ENCODE data around the gene MFAP2. TPM values are rescaled to one million over a fixed set of nuclear protein-coding genes. Genes with fewer than 3 reads are reported as not detected.

Gene MFAP2
- total RNA-seq (ENCODE audit: unreplicated experiment), result 154 TPM
- long read RNA-seq, transcript MFAP2-202 (9 exons, 1,260 nt), result major isoform, 55 of 71 reads
- long read RNA-seq, partial matches to known transcripts, result 4 of 71 reads
- long read RNA-seq, other reads (novel, unspliced or antisense), result 12 of 71 reads

GRCh38 chr1:16980473-16981268 lies at the start of gene MFAP2:
TSS of gene MFAP2 (minus strand) at chr1:16980620. CDS start at chr1:16978273, 2,347 bp downstream.
- H3K9me3 Mint-ChIP-seq (ENCODE audit: unreplicated experiment), result no peaks in the 10 kb centered on the region
- H3K27ac Mint-ChIP-seq (ENCODE audit: unreplicated experiment), result peak within 1 kb of the TSS; percentile 24

GRCh38 chr1:17030206-17030605 lies 49.8 kb upstream of the MFAP2 start:
- no peak overlapping the region for H3K27ac Mint-ChIP-seq (ENCODE audit: unreplicated experiment)
- no peaks in the 10 kb centered on the region for H3K9me3 Mint-ChIP-seq (ENCODE audit: unreplicated experiment)
- no peak overlapping the region for H3K4me3 Mint-ChIP-seq (ENCODE audit: unreplicated experiment)
- no peak for TF ChIP-seq CTCF (IDR thresholded peaks at IDR 0.05; ENCODE audit: unreplicated experiment)
- DNase-seq (ENCODE audit: low spot score), result no peak
- no peaks in the 10 kb centered on the region for H3K4me1 Mint-ChIP-seq (ENCODE audit: unreplicated experiment)
- peaks cover 18% of the 10 kb centered on the region for H3K36me3 Mint-ChIP-seq (ENCODE audit: low read depth, unreplicated experiment)
- H3K27me3 Mint-ChIP-seq (ENCODE audit: unreplicated experiment), result no peaks in the 10 kb centered on the region

More at GRCh38 chr1:16980473-16981268, at the start of gene MFAP2:
- no peak for TF ChIP-seq CTCF (IDR thresholded peaks at IDR 0.05; ENCODE audit: unreplicated experiment)
- peaks cover 14% of the 10 kb centered on the region for H3K27me3 Mint-ChIP-seq (ENCODE audit: unreplicated experiment)
- DNase-seq (ENCODE audit: low spot score), result peak; percentile 47
- H3K4me3 Mint-ChIP-seq (ENCODE audit: unreplicated experiment), result peak within 1 kb of the TSS; percentile 88
- H3K4me1 Mint-ChIP-seq (ENCODE audit: unreplicated experiment), result peaks cover 21% of the 10 kb centered on the region
- peaks cover 8% of the 10 kb centered on the region for H3K36me3 Mint-ChIP-seq (ENCODE audit: low read depth, unreplicated experiment)

DNA sequence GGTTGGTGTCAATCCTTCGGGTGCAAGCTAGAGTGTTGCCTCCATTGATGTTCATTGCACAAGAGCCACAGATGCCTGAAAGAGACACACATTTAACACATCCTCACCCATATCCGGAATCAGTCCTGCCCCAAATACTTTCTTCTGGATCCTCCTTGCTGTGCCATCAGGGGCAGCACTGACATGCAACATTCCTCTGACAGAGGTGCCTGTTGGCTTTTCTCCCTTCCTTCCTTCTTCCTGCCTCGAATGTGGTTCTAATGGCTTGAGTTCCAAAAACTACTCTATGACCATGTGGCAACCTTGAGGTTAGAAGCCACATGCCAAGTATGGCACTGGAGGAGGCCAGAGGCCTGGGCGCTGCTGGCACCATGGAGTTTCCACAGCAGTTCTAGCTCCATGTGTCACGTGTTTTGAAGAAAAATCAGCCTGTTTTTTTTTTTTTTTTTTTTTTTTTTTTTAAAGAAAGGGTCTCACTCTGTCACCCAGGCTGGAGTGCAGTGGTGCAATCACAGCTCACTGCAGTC lies 48.3 kb upstream of the MFAP2 start:
- no peak for DNase-seq (ENCODE audit: low spot score)
- Mint-ChIP-seq H3K27ac (ENCODE audit: unreplicated experiment) (no peak overlapping the region), H3K9me3 (ENCODE audit: unreplicated experiment) (no peaks in the 10 kb centered on the region), H3K4me1 (ENCODE audit: unreplicated experiment) (no peaks in the 10 kb centered on the region), H3K4me3 (ENCODE audit: unreplicated experiment) (peak overlapping the region; percentile 1), H3K27me3 (ENCODE audit: unreplicated experiment) (no peaks in the 10 kb centered on the region), H3K36me3 (ENCODE audit: low read depth, unreplicated experiment) (peaks cover 24% of the 10 kb centered on the region)
- no peak for TF ChIP-seq CTCF (IDR thresholded peaks at IDR 0.05; ENCODE audit: unreplicated experiment)

DNA sequence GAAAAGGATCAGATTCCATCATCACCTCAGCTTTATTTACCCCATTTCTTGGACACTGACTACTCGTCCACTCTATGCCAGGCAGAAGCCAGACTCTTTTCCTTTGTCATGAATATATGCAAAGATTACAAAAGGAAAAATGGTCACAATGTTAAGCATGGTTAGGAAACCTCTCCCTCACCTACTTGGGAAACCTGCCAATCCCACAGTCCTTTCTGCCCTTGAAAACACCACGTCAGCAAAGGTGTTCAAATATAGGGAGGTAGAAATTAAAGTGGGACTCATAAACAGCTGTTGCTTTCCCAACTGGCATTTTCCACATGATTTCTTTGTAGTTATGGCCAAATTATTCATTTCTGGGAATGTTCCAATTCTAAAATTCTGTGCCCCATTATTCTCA lies 47.5 kb upstream of the MFAP2 start:
- Mint-ChIP-seq H3K27me3 (ENCODE audit: unreplicated experiment) (no peaks in the 10 kb centered on the region), H3K36me3 (ENCODE audit: low read depth, unreplicated experiment) (peaks cover 26% of the 10 kb centered on the region), H3K4me1 (ENCODE audit: unreplicated experiment) (no peaks in the 10 kb centered on the region), H3K27ac (ENCODE audit: unreplicated experiment) (no peak overlapping the region), H3K4me3 (ENCODE audit: unreplicated experiment) (peak overlapping the region; percentile 21), H3K9me3 (ENCODE audit: unreplicated experiment) (no peaks in the 10 kb centered on the region)
- no peak for DNase-seq (ENCODE audit: low spot score)
- TF ChIP-seq CTCF (IDR thresholded peaks at IDR 0.05; ENCODE audit: unreplicated experiment), result no peak

- TF ChIP-seq CTCF (IDR thresholded peaks at IDR 0.05; ENCODE audit: unreplicated experiment), result no peak
- H3K27ac Mint-ChIP-seq (ENCODE audit: unreplicated experiment), result no peak overlapping the region
Measured at GRCh38 chr1:17027403-17027802, 47.0 kb upstream of the MFAP2 start.

More at GRCh38 chr1:17027403-17027802, 47.0 kb upstream of the MFAP2 start:
- no peaks in the 10 kb centered on the region for H3K9me3 Mint-ChIP-seq (ENCODE audit: unreplicated experiment)
- H3K36me3 Mint-ChIP-seq (ENCODE audit: low read depth, unreplicated experiment), result peaks cover 29% of the 10 kb centered on the region
- peak overlapping the region; percentile 21 for H3K4me3 Mint-ChIP-seq (ENCODE audit: unreplicated experiment)
- no peaks in the 10 kb centered on the region for H3K27me3 Mint-ChIP-seq (ENCODE audit: unreplicated experiment)
- DNase-seq (ENCODE audit: low spot score), result no peak
- H3K4me1 Mint-ChIP-seq (ENCODE audit: unreplicated experiment), result no peaks in the 10 kb centered on the region

Measured in endothelial cell (in vitro differentiated cells).